ENCODE data around the gene BRD9. TPM values are rescaled to one million over a fixed set of nuclear protein-coding genes. Genes with fewer than 3 reads are reported as not detected.

Gene BRD9
- total RNA-seq, 1 donor from 2014 or later = 22.4 TPM

DNA sequence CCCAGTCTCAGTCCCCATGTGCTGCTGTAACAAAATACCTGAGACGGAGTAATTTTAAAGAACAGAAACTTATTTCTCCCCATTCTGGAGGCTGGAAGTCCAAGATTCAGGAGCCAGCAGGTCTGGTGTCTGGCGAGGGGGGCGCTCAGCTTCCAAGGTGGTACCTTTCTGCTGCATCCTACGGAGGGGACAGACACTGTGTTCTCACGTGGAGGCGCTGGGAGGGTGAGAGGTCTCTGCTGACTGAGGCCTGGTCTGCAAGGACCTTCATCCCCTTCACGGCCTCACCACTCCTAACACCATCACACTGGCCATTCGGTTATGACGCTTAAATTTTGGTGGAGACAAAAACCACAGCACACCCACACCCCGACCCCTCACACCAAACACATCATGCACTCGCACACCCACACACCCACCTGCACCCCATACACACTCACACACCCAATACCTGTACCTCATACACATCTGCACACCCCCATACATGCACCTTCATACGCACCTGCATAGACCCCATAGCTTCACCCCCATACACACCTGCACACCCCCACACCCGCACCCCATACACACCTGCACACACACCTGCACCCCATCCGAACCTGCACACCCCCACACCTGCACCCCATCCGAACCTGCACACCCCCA lies 32.0 kb downstream of the BRD9 start:
- Histone ChIP-seq H3K4me1 (ENCODE audit: control insufficient read depth in 3 of 3, insufficient read depth in 3 of 3, low read length in 3 of 3) (peaks cover 7 to 12% (median 11%) of the 10 kb centered on the region in 3 donors), H3K9ac (ENCODE audit: low read depth in 1 of 3, low read length in 3 of 3) (no peak overlapping the region), H3K4me3 (ENCODE audit: low read length in 3 of 3) (no peak overlapping the region), H3K36me3 (ENCODE audit: control insufficient read depth in 3 of 3, insufficient read depth in 3 of 3, low read length in 3 of 3) (peaks cover 30 to 35% (median 30%) of the 10 kb centered on the region in 3 donors), H3K27me3 (ENCODE audit: control insufficient read depth in 3 of 3, insufficient read depth in 3 of 3, low read length in 3 of 3) (peaks cover 0 to 4% (median 4%) of the 10 kb centered on the region in 3 donors), H3K27ac (ENCODE audit: low read depth, low read length) (no peak overlapping the region), H3K9me3 (ENCODE audit: control insufficient read depth in 3 of 3, low read length in 3 of 3) (no peaks in the 10 kb centered on the region)

GRCh38 chr5:859798-860296 lies 32.8 kb downstream of the BRD9 start:
- Histone ChIP-seq H3K9me3 (ENCODE audit: control insufficient read depth in 3 of 3, low read length in 3 of 3) (no peaks in the 10 kb centered on the region), H3K4me3 (ENCODE audit: low read length in 3 of 3) (no peak overlapping the region)

DNA sequence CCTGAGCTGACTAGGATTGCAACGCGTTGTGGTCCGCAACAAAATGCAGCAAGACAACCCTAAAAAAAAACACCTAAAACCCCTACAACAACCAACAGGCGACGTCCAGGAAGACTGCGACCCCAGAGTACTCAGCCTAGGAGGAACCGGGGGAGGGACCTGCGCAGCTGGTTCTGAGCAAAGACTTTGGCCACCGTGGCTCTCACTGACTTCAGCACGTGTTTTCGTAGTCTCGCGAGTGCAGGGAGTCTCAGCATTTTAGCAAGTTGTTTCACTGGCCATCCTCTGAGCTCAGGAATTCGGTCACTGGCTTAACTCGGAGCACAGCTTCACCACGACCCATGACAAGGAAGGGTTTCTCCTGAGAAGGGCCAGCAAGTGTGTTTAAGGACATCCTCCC lies 33.2 kb downstream of the BRD9 start:
- peaks cover 1 to 12% (median 4%) of the 10 kb centered on the region in 3 donors for H3K27me3 ChIP-seq (ENCODE audit: control insufficient read depth in 3 of 3, insufficient read depth in 3 of 3, low read length in 3 of 3)
- no peak overlapping the region for H3K4me3 ChIP-seq (ENCODE audit: low read length in 3 of 3)
- H3K9me3 ChIP-seq (ENCODE audit: control insufficient read depth in 3 of 3, low read length in 3 of 3) = no peaks in the 10 kb centered on the region
- no peak overlapping the region for H3K27ac ChIP-seq (ENCODE audit: low read depth, low read length)
- H3K36me3 ChIP-seq (ENCODE audit: control insufficient read depth in 3 of 3, insufficient read depth in 3 of 3, low read length in 3 of 3) = peaks cover 18 to 24% (median 19%) of the 10 kb centered on the region in 3 donors
- H3K4me1 ChIP-seq (ENCODE audit: control insufficient read depth in 3 of 3, insufficient read depth in 3 of 3, low read length in 3 of 3) = peaks cover 7 to 12% (median 11%) of the 10 kb centered on the region in 3 donors
- no peak overlapping the region for H3K9ac ChIP-seq (ENCODE audit: low read depth in 1 of 3, low read length in 3 of 3)

More at GRCh38 chr5:859798-860296, 32.8 kb downstream of the BRD9 start:
- H3K27me3 ChIP-seq (ENCODE audit: control insufficient read depth in 3 of 3, insufficient read depth in 3 of 3, low read length in 3 of 3) = peaks cover 0 to 8% (median 4%) of the 10 kb centered on the region in 3 donors
- H3K9ac ChIP-seq (ENCODE audit: low read depth in 1 of 3, low read length in 3 of 3) = no peak overlapping the region
- peaks cover 7 to 12% (median 11%) of the 10 kb centered on the region in 3 donors for H3K4me1 ChIP-seq (ENCODE audit: control insufficient read depth in 3 of 3, insufficient read depth in 3 of 3, low read length in 3 of 3)
- no peak overlapping the region for H3K27ac ChIP-seq (ENCODE audit: low read depth, low read length)
- peaks cover 22 to 27% (median 23%) of the 10 kb centered on the region in 3 donors for H3K36me3 ChIP-seq (ENCODE audit: control insufficient read depth in 3 of 3, insufficient read depth in 3 of 3, low read length in 3 of 3)

DNA sequence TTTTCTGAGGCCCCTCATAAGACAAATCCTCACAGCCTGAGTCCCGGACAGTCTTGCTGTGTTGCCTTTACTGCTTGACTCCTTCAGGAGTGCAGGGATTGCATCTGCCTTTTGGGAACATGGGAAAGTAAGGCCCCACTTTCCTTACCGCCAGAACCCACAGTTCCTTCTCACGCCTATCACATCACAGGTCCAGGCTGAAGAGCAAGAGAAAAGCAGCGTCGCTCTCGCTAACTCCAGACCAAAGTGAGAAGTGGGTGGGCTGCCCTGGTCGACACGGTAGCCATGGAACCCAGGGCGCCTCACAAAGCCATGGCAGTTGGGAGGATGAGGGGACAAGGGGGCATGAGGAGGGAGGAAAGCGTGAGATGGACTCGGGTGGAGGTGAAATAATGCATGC lies 33.9 kb downstream of the BRD9 start:
- peaks cover 12 to 17% (median 14%) of the 10 kb centered on the region in 3 donors for H3K36me3 ChIP-seq (ENCODE audit: control insufficient read depth in 3 of 3, insufficient read depth in 3 of 3, low read length in 3 of 3)
- H3K4me3 ChIP-seq (ENCODE audit: low read length in 3 of 3) = no peak overlapping the region
- no peaks in the 10 kb centered on the region for H3K9me3 ChIP-seq (ENCODE audit: control insufficient read depth in 3 of 3, low read length in 3 of 3)
- H3K27me3 ChIP-seq (ENCODE audit: control insufficient read depth in 3 of 3, insufficient read depth in 3 of 3, low read length in 3 of 3) = peaks cover 4 to 18% (median 8%) of the 10 kb centered on the region in 3 donors
- no peak overlapping the region for H3K9ac ChIP-seq (ENCODE audit: low read depth in 1 of 3, low read length in 3 of 3)
- H3K4me1 ChIP-seq (ENCODE audit: control insufficient read depth in 3 of 3, insufficient read depth in 3 of 3, low read length in 3 of 3) = peaks cover 7 to 12% (median 11%) of the 10 kb centered on the region in 3 donors
- H3K27ac ChIP-seq (ENCODE audit: low read depth, low read length) = no peak overlapping the region

GRCh38 chr5:856531-857425 lies 35.8 kb downstream of the BRD9 start:
- H3K4me1 ChIP-seq (ENCODE audit: control insufficient read depth in 3 of 3, insufficient read depth in 3 of 3, low read length in 3 of 3) = no peaks in the 10 kb centered on the region
- H3K9ac ChIP-seq (ENCODE audit: low read depth in 1 of 3, low read length in 3 of 3) = no peak overlapping the region
- peaks cover 0 to 3% (median 0%) of the 10 kb centered on the region in 3 donors for H3K36me3 ChIP-seq (ENCODE audit: control insufficient read depth in 3 of 3, insufficient read depth in 3 of 3, low read length in 3 of 3)
- no peak overlapping the region for H3K27ac ChIP-seq (ENCODE audit: low read depth, low read length)
- H3K4me3 ChIP-seq (ENCODE audit: low read length in 3 of 3) = no peak overlapping the region
- H3K27me3 ChIP-seq (ENCODE audit: control insufficient read depth in 3 of 3, insufficient read depth in 3 of 3, low read length in 3 of 3) = peaks cover 18 to 32% (median 26%) of the 10 kb centered on the region in 3 donors
- no peaks in the 10 kb centered on the region for H3K9me3 ChIP-seq (ENCODE audit: control insufficient read depth in 3 of 3, low read length in 3 of 3)

GRCh38 chr5:855771-856530 lies 36.6 kb downstream of the BRD9 start:
- Histone ChIP-seq H3K27me3 (ENCODE audit: control insufficient read depth in 3 of 3, insufficient read depth in 3 of 3, low read length in 3 of 3) (peaks cover 19 to 34% (median 34%) of the 10 kb centered on the region in 3 donors), H3K36me3 (ENCODE audit: control insufficient read depth in 3 of 3, insufficient read depth in 3 of 3, low read length in 3 of 3) (peaks cover 0 to 3% (median 0%) of the 10 kb centered on the region in 3 donors), H3K9ac (ENCODE audit: low read depth in 1 of 3, low read length in 3 of 3) (no peak overlapping the region), H3K4me3 (ENCODE audit: low read length in 3 of 3) (no peak overlapping the region), H3K27ac (ENCODE audit: low read depth, low read length) (no peak overlapping the region), H3K4me1 (ENCODE audit: control insufficient read depth in 3 of 3, insufficient read depth in 3 of 3, low read length in 3 of 3) (peaks cover 0 to 1% (median 0%) of the 10 kb centered on the region in 3 donors), H3K9me3 (ENCODE audit: control insufficient read depth in 3 of 3, low read length in 3 of 3) (no peaks in the 10 kb centered on the region)

GRCh38 chr5:854966-855743 lies 37.4 kb downstream of the BRD9 start:
- no peak overlapping the region for H3K4me3 ChIP-seq (ENCODE audit: low read length in 3 of 3)
- H3K36me3 ChIP-seq (ENCODE audit: control insufficient read depth in 3 of 3, insufficient read depth in 3 of 3, low read length in 3 of 3) = peaks cover 0 to under 1% (median 0%) of the 10 kb centered on the region in 3 donors
- H3K27me3 ChIP-seq (ENCODE audit: control insufficient read depth in 3 of 3, insufficient read depth in 3 of 3, low read length in 3 of 3) = peaks cover 24 to 42% (median 42%) of the 10 kb centered on the region in 3 donors
- H3K9me3 ChIP-seq (ENCODE audit: control insufficient read depth in 3 of 3, low read length in 3 of 3) = no peaks in the 10 kb centered on the region
- no peak overlapping the region for H3K27ac ChIP-seq (ENCODE audit: low read depth, low read length)
- H3K9ac ChIP-seq (ENCODE audit: low read depth in 1 of 3, low read length in 3 of 3) = no peak overlapping the region
- H3K4me1 ChIP-seq (ENCODE audit: control insufficient read depth in 3 of 3, insufficient read depth in 3 of 3, low read length in 3 of 3) = peaks cover 0 to 5% (median 2%) of the 10 kb centered on the region in 3 donors

DNA sequence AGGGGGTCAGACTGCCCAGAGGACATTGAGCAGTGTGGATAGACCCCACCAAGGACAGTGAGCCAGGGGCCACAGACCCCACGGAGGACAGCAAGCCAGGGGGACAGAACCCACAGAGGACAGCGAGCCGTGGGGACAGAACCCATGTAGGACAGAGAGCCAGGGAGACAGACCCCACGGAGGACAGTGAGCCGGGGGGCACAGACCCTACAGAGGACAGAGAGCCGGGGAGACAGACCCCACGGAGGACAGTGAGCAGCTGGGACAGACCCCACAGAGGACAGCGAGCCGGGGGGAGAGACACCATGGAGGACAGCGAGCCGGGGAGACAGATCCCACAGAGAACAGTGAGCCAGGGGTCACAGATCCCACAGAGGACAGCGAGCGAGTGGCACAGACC lies 38.4 kb downstream of the BRD9 start:
- Histone ChIP-seq H3K4me1 (ENCODE audit: control insufficient read depth in 3 of 3, insufficient read depth in 3 of 3, low read length in 3 of 3) (peaks cover 4 to 10% (median 6%) of the 10 kb centered on the region in 3 donors), H3K9ac (ENCODE audit: low read depth in 1 of 3, low read length in 3 of 3) (no peak overlapping the region), H3K4me3 (ENCODE audit: low read length in 3 of 3) (no peak overlapping the region), H3K27ac (ENCODE audit: low read depth, low read length) (no peak overlapping the region), H3K9me3 (ENCODE audit: control insufficient read depth in 3 of 3, low read length in 3 of 3) (no peaks in the 10 kb centered on the region), H3K36me3 (ENCODE audit: control insufficient read depth in 3 of 3, insufficient read depth in 3 of 3, low read length in 3 of 3) (no peaks in the 10 kb centered on the region), H3K27me3 (ENCODE audit: control insufficient read depth in 3 of 3, insufficient read depth in 3 of 3, low read length in 3 of 3) (peaks cover 24 to 47% (median 45%) of the 10 kb centered on the region in 3 donors)

All from skeletal muscle tissue (tissue), 4 donors.